ENCODE results near the gene AHRR.

Gene AHRR

DNA sequence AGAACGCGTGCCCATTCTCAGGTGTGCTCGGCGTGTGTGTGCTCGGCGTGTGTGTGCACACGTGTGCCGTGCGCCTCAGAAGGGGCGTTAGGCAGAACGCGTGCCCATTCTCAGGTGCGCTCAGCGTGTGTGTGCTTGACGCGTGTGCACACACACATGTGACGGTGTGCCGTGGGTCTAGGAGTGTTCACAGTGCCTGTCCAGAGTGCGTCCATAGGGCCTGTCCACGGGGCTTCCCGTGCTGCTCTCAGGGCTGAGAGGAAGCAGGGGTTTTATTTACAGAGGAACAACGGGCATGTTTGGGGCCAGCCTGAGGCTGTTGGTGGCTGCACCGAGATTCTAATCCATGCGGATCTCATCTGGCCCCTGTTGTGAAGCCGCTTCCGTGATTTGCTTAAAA lies 14.2 kb upstream of the AHRR start:
- TF ChIP-seq SIN3A (IDR thresholded peaks at IDR 0.05; ENCODE audit: borderline replicate concordance, insufficient read depth, low read length) (no peak), POLR2AphosphoS5 (IDR thresholded peaks at IDR 0.05; ENCODE audit: low read depth, low read length) (no peak), FOXP2 (optimal IDR thresholded peaks at IDR 0.05; ENCODE audit: borderline replicate concordance, extremely low read depth, extremely low read length, insufficient read depth) (no peak), TAF1 (IDR thresholded peaks at IDR 0.05; ENCODE audit: borderline replicate concordance, insufficient read depth, low read length) (no peak)
- TF ChIP-seq, protein P1, sequence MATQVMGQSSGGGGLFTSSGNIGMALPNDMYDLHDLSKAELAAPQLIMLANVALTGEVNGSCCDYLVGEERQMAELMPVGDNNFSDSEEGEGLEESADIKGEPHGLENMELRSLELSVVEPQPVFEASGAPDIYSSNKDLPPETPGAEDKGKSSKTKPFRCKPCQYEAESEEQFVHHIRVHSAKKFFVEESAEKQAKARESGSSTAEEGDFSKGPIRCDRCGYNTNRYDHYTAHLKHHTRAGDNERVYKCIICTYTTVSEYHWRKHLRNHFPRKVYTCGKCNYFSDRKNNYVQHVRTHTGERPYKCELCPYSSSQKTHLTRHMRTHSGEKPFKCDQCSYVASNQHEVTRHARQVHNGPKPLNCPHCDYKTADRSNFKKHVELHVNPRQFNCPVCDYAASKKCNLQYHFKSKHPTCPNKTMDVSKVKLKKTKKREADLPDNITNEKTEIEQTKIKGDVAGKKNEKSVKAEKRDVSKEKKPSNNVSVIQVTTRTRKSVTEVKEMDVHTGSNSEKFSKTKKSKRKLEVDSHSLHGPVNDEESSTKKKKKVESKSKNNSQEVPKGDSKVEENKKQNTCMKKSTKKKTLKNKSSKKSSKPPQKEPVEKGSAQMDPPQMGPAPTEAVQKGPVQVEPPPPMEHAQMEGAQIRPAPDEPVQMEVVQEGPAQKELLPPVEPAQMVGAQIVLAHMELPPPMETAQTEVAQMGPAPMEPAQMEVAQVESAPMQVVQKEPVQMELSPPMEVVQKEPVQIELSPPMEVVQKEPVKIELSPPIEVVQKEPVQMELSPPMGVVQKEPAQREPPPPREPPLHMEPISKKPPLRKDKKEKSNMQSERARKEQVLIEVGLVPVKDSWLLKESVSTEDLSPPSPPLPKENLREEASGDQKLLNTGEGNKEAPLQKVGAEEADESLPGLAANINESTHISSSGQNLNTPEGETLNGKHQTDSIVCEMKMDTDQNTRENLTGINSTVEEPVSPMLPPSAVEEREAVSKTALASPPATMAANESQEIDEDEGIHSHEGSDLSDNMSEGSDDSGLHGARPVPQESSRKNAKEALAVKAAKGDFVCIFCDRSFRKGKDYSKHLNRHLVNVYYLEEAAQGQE (IDR thresholded peaks at IDR 0.05; ENCODE audit: insufficient read depth in 1 of 2, low read depth in 2 of 2, low read length in 2 of 2): no peak

DNA sequence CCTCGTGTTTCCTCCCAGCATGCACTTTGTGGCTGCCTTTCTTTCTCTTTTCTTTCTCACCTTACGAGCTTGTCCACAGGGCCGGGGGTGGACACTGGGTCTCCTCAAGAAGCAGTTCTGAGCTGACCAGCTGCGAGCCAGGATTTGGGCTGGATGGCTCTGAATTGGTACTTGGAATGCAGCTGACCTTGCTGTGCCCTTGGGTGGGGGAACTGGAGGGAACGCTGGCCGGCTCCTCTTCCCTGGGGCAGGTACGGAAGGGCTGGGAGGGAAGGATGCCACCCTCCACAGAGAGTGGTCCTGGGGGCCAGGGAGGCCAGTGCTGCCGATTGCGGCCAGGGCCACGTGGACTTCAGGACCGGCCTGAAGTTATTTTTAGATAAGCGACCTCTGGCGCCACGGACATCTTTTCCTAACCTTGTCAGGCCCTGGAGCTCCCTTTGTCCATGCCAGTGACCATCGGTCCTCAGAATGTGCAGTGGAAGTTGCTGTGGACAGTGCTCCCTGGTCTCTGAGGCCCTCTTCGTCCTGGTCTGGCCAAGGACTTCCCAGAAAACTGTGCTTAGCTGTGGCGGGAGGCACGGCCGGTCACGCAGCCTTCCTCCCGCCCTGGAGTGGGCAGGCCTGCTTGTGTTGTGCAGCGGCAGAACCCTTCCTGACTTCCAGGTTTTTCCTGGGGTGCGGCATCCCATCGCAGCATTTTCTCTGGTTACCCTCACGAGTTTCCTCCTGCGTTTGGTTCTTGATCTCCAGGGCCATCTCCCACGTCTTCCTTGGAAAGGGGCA lies 13.5 kb upstream of the AHRR start:
- TF ChIP-seq, protein P1 (IDR thresholded peaks at IDR 0.05; ENCODE audit: insufficient read depth in 1 of 2, low read depth in 2 of 2, low read length in 2 of 2): no peak
- TF ChIP-seq FOXP2 (optimal IDR thresholded peaks at IDR 0.05; ENCODE audit: borderline replicate concordance, extremely low read depth, extremely low read length, insufficient read depth) (no peak), SIN3A (IDR thresholded peaks at IDR 0.05; ENCODE audit: borderline replicate concordance, insufficient read depth, low read length) (no peak), POLR2AphosphoS5 (IDR thresholded peaks at IDR 0.05; ENCODE audit: low read depth, low read length) (no peak), TAF1 (IDR thresholded peaks at IDR 0.05; ENCODE audit: borderline replicate concordance, insufficient read depth, low read length) (no peak)

DNA sequence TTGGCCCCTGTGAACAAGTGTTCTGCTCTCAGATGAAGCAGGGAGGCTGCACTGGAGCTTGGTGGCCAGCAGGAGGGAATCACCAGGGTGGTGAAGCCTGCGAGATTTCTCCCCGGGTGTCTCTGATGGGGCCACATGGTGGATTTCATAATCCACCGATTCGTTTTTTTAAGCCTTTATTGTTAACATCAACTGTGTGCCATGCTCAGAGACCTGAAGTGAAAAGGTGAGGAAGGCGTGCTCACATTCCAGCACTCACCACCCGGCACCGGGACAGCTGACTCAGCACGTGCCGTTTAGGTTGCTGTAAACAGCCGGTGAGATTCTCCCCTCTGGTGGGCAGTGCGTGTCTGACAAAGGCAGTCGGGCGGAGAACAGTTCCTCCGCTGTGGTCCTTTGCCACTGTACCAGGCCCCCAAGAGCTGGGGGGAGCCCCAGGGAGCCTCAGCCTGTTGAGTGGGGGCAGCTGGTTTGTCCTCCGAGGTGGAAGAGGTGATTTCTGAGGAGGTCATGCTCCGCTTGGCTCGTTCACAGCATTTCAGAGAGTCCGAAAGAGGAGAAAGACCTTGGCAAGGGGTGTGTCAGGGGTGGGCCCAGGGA lies 12.7 kb upstream of the AHRR start:
- TF ChIP-seq FOXP2 (optimal IDR thresholded peaks at IDR 0.05; ENCODE audit: borderline replicate concordance, extremely low read depth, extremely low read length, insufficient read depth) (no peak), POLR2AphosphoS5 (IDR thresholded peaks at IDR 0.05; ENCODE audit: low read depth, low read length) (no peak), TAF1 (IDR thresholded peaks at IDR 0.05; ENCODE audit: borderline replicate concordance, insufficient read depth, low read length) (no peak), SIN3A (IDR thresholded peaks at IDR 0.05; ENCODE audit: borderline replicate concordance, insufficient read depth, low read length) (no peak)
- TF ChIP-seq, protein P1 (IDR thresholded peaks at IDR 0.05; ENCODE audit: insufficient read depth in 1 of 2, low read depth in 2 of 2, low read length in 2 of 2): no peak

DNA sequence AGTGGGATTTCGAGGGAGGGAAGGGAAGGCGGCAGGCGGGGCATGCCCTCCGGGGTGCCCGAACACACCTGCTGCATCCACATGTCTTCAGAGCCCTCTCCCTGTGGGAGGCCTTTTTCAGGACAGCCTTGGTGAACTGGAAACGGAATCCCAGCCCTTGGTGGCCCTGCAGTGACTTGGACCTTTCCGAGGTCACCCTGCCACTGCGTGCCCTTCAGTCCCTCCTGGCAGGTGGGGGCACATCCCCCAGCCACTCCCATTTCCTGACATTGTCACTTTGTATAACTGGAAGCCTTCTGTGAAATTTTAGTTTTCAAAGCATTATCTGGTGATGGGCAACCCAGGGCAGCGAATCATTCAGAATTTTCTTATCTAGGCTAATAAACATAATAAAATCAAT lies 11.0 kb upstream of the AHRR start:
- TF ChIP-seq, protein P1 (IDR thresholded peaks at IDR 0.05; ENCODE audit: insufficient read depth in 1 of 2, low read depth in 2 of 2, low read length in 2 of 2): no peak
- TF ChIP-seq FOXP2 (optimal IDR thresholded peaks at IDR 0.05; ENCODE audit: borderline replicate concordance, extremely low read depth, extremely low read length, insufficient read depth): no peak
- no peak for TF ChIP-seq TAF1 (IDR thresholded peaks at IDR 0.05; ENCODE audit: borderline replicate concordance, insufficient read depth, low read length)
- TF ChIP-seq SIN3A (IDR thresholded peaks at IDR 0.05; ENCODE audit: borderline replicate concordance, insufficient read depth, low read length): no peak
- no peak for TF ChIP-seq POLR2AphosphoS5 (IDR thresholded peaks at IDR 0.05; ENCODE audit: low read depth, low read length)

Measured in PFSK-1 (cell line).